Fibroblast of the aortic adventitia (primary cell): ENCODE data around the gene NCBP2L. TPM values are rescaled to one million over a fixed set of nuclear protein-coding genes. Genes with fewer than 3 reads are reported as not detected.

Source experiments
- DNase-seq: peaks from one replicate; pipeline ENCODE4 v3.0.0-alpha.2; 2010; ENCODE audit warnings: low read depth
- H3K4me3 ChIP-seq: 2 replicates; pipeline ENCODE4 v1.5.1; 2011; ENCODE audit warnings: low read depth, mild to moderate bottlenecking, control low read depth, low read length, moderate library complexity
- total RNA-seq: library from RNA; depleted of rRNA; stranded (reverse); fragments of >200 nt; gene quantifications from 2 replicates; pipeline ENCODE4 v1.2.3, GENCODE V29; 2012; ENCODE audit warnings: low replicate concordance
- TF ChIP-seq, protein P1 (sequence below): IDR thresholded peaks from 2 replicates; pipeline ENCODE4 v1.5.1; 2011; ENCODE audit warnings: mild to moderate bottlenecking, low read length, control low read depth, inconsistent platforms; ENCODE audit not compliant: insufficient read depth

Gene NCBP2L
- total RNA-seq, 1 donor: not detected

DNA sequence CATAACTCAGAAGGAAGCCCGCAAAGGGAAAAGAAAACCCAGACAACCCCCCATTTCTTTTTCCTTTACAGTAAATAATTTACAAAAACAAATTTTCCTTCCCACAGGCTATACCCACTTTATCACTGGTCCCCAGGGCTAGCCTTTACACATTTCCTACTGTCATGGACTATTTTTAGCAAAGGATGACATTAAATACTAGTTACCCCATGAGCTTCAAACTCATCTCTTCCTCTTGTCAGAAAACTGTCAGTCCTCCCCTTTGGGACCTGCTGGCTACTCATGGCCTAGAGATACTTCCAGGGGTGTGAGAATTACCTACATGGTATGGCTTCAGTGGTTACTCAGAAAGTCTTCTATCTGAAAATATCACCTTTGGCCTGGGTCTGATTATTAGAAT lies 13.9 kb upstream of the NCBP2L start:
- DNase-seq: no peak
- TF ChIP-seq, protein P1, sequence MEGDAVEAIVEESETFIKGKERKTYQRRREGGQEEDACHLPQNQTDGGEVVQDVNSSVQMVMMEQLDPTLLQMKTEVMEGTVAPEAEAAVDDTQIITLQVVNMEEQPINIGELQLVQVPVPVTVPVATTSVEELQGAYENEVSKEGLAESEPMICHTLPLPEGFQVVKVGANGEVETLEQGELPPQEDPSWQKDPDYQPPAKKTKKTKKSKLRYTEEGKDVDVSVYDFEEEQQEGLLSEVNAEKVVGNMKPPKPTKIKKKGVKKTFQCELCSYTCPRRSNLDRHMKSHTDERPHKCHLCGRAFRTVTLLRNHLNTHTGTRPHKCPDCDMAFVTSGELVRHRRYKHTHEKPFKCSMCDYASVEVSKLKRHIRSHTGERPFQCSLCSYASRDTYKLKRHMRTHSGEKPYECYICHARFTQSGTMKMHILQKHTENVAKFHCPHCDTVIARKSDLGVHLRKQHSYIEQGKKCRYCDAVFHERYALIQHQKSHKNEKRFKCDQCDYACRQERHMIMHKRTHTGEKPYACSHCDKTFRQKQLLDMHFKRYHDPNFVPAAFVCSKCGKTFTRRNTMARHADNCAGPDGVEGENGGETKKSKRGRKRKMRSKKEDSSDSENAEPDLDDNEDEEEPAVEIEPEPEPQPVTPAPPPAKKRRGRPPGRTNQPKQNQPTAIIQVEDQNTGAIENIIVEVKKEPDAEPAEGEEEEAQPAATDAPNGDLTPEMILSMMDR: no peak
- H3K4me3 ChIP-seq: no peak overlapping the region

DNA sequence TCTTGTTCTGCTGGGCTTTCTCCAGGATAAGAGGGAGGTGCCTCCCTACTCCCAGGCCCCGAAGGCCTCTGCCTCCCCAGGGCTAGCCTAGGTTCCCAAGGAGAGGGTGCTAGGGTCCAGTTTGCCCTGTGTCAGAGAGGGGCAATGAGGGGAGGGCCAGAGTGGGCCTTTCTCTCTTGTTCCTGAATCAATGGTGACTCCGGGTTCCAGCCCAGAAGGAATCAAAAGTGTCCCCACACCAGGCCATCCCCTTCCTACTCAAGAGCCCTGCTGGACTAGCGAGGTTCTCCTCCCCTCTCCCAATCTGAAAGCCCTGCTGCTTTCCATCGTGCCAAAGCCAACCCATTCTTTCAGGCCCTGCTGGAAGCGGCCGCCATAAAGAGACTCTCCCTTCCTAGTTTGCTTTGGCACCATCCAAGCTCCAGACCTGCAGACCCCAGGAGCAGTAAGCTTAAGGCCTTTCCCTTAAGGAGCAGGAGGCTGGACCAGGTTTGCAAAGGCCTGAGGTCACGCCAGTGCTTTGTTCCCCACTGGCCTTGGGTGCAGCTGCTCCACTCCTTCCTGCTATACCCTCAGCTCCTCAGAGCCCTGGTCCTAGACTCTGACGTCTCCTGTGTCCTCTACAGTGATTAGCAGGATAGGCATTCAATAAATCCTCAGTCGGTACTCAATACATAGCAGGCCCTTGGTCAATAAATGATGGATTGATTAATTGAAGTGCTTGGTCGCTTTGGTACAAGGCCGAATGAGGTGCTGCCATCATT lies 12.5 kb upstream of the NCBP2L start:
- DNase-seq: no peak
- TF ChIP-seq, protein P1: no peak

DNA sequence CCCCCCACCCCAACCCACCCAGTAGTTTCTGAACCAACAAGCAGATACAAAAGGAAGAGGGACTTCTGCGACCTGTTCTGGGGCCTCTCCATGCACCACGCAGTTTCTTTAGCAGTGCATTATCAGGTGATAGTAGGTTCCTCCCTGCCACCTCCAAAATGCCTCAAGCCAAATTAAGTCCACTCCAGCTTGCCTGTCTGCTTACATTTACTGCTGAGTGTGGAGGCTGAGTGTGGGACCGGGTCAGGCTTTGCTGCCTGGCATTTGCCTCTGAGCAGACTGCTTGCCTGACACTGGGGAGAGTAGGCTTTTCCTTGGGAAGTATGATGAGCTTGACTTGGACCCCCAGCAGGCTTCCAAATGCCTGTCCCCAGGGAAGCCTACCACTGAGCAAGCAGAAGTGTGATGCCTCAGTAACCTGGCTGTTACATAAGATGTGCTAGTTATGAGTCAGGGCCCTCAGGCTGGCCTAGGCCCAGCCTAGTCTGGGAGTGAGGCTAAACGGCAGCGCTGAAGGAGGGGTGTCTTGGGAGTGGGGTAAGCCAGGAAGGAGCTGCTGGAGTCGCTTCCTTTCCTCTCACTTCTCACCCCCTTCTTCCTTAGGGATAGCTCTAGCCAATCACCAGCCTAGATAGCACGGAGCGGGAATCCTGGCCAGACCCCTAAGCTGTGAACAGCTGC lies 10.9 kb upstream of the NCBP2L start:
- H3K4me3 ChIP-seq: no peak overlapping the region
- DNase-seq: peak; percentile 67
- TF ChIP-seq, protein P1: no peak

More for the DNA sequence above, 12.5 kb upstream of the NCBP2L start:
- H3K4me3 ChIP-seq: no peak overlapping the region

DNA sequence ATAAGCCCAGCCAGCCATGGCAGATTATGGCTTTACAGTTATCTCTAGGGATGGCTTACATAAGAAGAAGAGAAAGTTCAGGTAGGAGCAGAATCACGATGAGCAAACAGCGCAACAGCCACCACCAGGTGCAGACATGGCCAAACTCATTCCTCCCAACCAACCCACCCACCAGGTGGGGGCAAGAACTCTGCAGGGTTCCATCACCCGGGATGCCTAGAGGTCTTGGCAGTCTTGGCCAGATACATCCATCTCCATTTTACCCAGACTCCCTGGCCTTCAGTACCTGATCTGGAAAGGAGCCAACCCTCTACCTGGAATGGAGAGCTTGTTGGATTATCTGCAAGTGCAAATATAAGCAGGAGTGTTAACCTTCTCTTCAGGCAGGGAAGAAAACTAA lies 9.5 kb upstream of the NCBP2L start:
- TF ChIP-seq, protein P1: no peak
- no peak overlapping the region for H3K4me3 ChIP-seq
- no peak for DNase-seq

DNA sequence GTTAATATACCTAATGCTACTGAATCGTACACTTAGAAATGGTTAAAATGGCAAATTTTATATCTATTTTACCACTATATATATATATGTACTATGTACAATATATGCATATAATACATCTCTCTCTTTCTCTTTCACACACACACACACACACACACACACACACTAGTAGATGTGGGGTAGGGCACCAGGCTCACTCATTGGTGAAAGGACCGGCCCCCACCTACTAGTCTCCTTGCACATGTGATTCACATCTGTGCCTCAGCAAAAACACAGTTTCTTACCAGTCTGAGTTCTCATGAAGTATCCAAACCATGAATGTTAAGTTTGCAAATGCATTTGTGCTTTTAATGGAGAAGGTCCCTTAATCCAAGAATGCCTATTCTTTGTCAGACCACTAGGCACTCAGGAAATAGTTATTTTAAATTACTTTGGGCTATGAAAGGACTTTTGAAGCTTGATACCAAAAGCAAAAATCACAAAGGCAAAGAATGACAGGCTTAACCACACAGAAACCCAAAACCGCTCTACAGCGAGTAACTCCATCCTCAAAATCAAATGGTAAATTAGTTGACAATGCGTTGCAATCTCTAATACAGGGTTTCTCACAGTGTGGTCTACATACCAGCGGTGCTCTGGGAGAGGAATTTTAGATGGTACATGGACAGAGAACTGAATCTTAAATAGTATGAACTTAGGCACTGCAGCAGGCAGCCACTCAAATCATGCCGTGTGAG lies 7.8 kb upstream of the NCBP2L start:
- TF ChIP-seq, protein P1: no peak
- no peak for DNase-seq

DNA sequence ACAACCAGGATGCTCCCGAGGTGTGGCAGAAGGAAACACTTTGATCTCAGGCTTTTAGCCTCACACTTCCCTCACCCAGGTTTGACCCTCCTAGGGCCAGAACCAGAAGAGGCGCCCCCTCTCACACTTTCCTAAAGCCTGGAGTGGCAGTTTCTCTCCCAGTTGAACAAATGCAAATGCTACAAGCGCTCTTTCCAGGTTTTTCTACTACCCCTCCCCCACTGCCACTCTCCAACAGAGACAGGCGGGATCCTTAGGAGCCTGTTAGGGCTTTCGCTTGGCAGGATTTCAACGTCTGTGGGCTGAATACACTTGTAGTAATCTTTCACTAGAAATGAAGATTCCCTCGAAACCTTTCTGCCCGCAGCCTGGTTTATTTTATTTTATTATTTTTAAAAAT lies 4.3 kb upstream of the NCBP2L start:
- TF ChIP-seq, protein P1: no peak
- H3K4me3 ChIP-seq: no peak overlapping the region
- no peak for DNase-seq

More for the DNA sequence above, 7.8 kb upstream of the NCBP2L start:
- no peak overlapping the region for H3K4me3 ChIP-seq
